GM12891 (cell line): ENCODE data around the gene RSPH3.

Experiments used
- PAX5 ChIP-seq: IDR thresholded peaks from 2 replicates; pipeline ENCODE4 v1.6.1; 2011; ENCODE audit warnings: low read length, moderate library complexity, mild to moderate bottlenecking; ENCODE audit not compliant: insufficient read depth, severe bottlenecking
- POLR2A ChIP-seq: IDR thresholded peaks from 2 replicates; pipeline ENCODE4 v1.6.1; 2011; ENCODE audit warnings: low read depth, low read length, control low read depth
- POLR2AphosphoS5 ChIP-seq: IDR thresholded peaks from 2 replicates; pipeline ENCODE4 v1.6.1; 2011; ENCODE audit warnings: low read depth, low read length, control low read depth
- POU2F2 ChIP-seq: IDR thresholded peaks from 2 replicates; pipeline ENCODE4 v1.6.1; 2011; ENCODE audit warnings: low read depth, mild to moderate bottlenecking, control low read depth, low read length, moderate library complexity
- SPI1 ChIP-seq: IDR thresholded peaks from 2 replicates; pipeline ENCODE4 v1.6.1; 2011; ENCODE audit warnings: low read depth, low read length, control low read depth
- TAF1 ChIP-seq: IDR thresholded peaks from 2 replicates; pipeline ENCODE4 v1.6.1; 2011; ENCODE audit warnings: low read depth, low read length, control low read depth

GRCh38 chr6:158969148-158969547, 30.9 kb downstream of the RSPH3 start:
- TF ChIP-seq POLR2AphosphoS5 (no peak), POLR2A (no peak), TAF1 (no peak), POU2F2 (no peak), PAX5 (no peak), SPI1 (no peak)
